Endothelial cell of umbilical vein (primary cell): Measurements from ENCODE around the gene CBX2.

Experiments used
- EZH2 ChIP-seq: IDR thresholded peaks from 2 replicates; pipeline ENCODE4 v1.6.1; 2012; ENCODE audit warnings: borderline replicate concordance, low read depth, mild to moderate bottlenecking, moderate library complexity, low read length, inconsistent platforms; ENCODE audit not compliant: severe bottlenecking
- FOS ChIP-seq: IDR thresholded peaks from 2 replicates; pipeline ENCODE4 v1.6.1; 2011; ENCODE audit warnings: mild to moderate bottlenecking, low read length, moderate library complexity, borderline replicate concordance; ENCODE audit not compliant: insufficient read depth
- GATA2 ChIP-seq: IDR thresholded peaks from 2 replicates; pipeline ENCODE4 v1.7.0; 2011; ENCODE audit warnings: low read depth, mild to moderate bottlenecking, moderate library complexity, mixed read lengths, low read length; ENCODE audit not compliant: insufficient read length, insufficient read depth
- JUN ChIP-seq: IDR thresholded peaks from 2 replicates; pipeline ENCODE4 v1.6.1; 2011; ENCODE audit warnings: borderline replicate concordance, low read depth; ENCODE audit not compliant: insufficient read length, insufficient read depth
- POLR2A ChIP-seq: IDR thresholded peaks from 2 replicates; pipeline ENCODE4 v1.6.1; 2012; ENCODE audit warnings: low read depth, mild to moderate bottlenecking, control low read depth, low read length
- POLR2AphosphoS5 ChIP-seq: IDR thresholded peaks from 2 replicates; pipeline ENCODE4 v1.6.1; 2012; ENCODE audit warnings: low read depth, mild to moderate bottlenecking, control low read depth, low read length, moderate library complexity; ENCODE audit not compliant: insufficient read depth
- TF ChIP-seq, protein P1 (sequence below), 2 donors: IDR thresholded peaks; 1 replicate in 1 of 2; 2 replicates in 1 of 2; pipeline ENCODE4 v1.5.1; 2011; ENCODE audit warnings: low read length in 2 of 2, mild to moderate bottlenecking in 2 of 2, moderate library complexity in 2 of 2, control low read depth in 1 of 2, inconsistent platforms in 1 of 2, low read depth in 1 of 2; ENCODE audit not compliant: insufficient read depth in 1 of 2; ENCODE audit errors: extremely low read depth in 1 of 2
- TF ChIP-seq, protein P2 (sequence below): IDR thresholded peaks from 2 replicates; pipeline ENCODE4 v1.6.1; 2011; ENCODE audit not compliant: insufficient read depth, insufficient read length

DNA sequence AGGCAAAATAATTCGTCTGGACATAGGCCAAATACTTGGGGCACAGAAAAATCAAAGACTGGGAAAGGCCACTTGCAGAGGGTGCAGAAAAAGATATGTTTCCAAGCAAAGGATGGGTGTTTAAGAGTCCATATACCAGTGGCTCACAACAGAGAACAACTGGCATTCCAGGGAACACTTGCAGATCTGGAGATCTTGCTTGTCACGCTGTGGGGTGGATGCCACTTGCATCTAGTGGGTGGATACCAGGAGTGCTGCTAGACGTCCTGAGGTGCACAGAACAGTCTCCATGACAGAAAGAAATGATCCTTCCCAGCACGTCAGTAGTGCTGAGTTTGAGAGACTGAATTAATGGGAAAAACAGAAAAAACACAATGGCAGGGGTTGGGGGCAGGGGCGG lies 10.5 kb downstream of the CBX2 start:
- TF ChIP-seq, protein P1, sequence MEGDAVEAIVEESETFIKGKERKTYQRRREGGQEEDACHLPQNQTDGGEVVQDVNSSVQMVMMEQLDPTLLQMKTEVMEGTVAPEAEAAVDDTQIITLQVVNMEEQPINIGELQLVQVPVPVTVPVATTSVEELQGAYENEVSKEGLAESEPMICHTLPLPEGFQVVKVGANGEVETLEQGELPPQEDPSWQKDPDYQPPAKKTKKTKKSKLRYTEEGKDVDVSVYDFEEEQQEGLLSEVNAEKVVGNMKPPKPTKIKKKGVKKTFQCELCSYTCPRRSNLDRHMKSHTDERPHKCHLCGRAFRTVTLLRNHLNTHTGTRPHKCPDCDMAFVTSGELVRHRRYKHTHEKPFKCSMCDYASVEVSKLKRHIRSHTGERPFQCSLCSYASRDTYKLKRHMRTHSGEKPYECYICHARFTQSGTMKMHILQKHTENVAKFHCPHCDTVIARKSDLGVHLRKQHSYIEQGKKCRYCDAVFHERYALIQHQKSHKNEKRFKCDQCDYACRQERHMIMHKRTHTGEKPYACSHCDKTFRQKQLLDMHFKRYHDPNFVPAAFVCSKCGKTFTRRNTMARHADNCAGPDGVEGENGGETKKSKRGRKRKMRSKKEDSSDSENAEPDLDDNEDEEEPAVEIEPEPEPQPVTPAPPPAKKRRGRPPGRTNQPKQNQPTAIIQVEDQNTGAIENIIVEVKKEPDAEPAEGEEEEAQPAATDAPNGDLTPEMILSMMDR (IDR thresholded peaks at IDR 0.05; ENCODE audit: extremely low read depth in 1 of 2, insufficient read depth in 1 of 2, low read depth in 1 of 2, low read length in 2 of 2), result no peak
- TF ChIP-seq POLR2AphosphoS5, result no peak
- TF ChIP-seq POLR2A, result no peak
- no peak for TF ChIP-seq GATA2
- TF ChIP-seq, protein P2, sequence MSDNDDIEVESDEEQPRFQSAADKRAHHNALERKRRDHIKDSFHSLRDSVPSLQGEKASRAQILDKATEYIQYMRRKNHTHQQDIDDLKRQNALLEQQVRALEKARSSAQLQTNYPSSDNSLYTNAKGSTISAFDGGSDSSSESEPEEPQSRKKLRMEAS, result no peak
- no peak for TF ChIP-seq EZH2
- no peak for TF ChIP-seq FOS
- TF ChIP-seq JUN, result no peak
